Activated T-cell treated with anti-CD3 and anti-CD28 coated beads, Interleukin-2, amount 50 U/mL, for 72 hours (primary cell): ENCODE results near the gene RABEPK. TPM values are rescaled to one million over a fixed set of nuclear protein-coding genes. Genes with fewer than 3 reads are reported as not detected.
"Not testable (repeated sequence)": the region's sequence is repeated elsewhere in the genome, so short reads cannot be mapped to it uniquely, and the experiment has no call there.

ENCODE experiments used
- ATAC-seq, 2 donors: fragments of 150-1000 bp; cut with Tn5 transposase; replicated peaks in 1 of 2; 2 replicates each; pipeline ENCODE4 v1.10.0; 2021; ENCODE audit warnings: moderate library complexity in 2 of 2, mild to moderate bottlenecking in 1 of 2
- DNase-seq, 2 donors: peaks; one replicate each; pipeline ENCODE4 v3.0.0; 2021 to 2022; ENCODE audit warnings: mixed read lengths in 1 of 2
- H3K27ac Mint-ChIP-seq: one replicate; pipeline ENCODE4 v1.8.0; 2022; ENCODE audit warnings: mild to moderate bottlenecking, moderate library complexity, mixed read lengths
- H3K27me3 Mint-ChIP-seq: one replicate; pipeline ENCODE4 v1.8.0; 2022; ENCODE audit warnings: low read depth, mixed read lengths
- H3K36me3 Mint-ChIP-seq, 2 donors: one replicate each; pipeline ENCODE4 v1.8.0; 2022; ENCODE audit warnings: mixed read lengths in 2 of 2, mild to moderate bottlenecking in 1 of 2; ENCODE audit not compliant: insufficient read depth in 2 of 2
- H3K4me1 Mint-ChIP-seq: one replicate; pipeline ENCODE4 v1.8.0; 2022; ENCODE audit warnings: low read depth, mixed read lengths
- H3K4me3 Mint-ChIP-seq, 2 donors: one replicate each; pipeline ENCODE4 v1.8.0; 2022; ENCODE audit warnings: mild to moderate bottlenecking in 2 of 2, mixed read lengths in 2 of 2, moderate library complexity in 2 of 2
- H3K9me3 Mint-ChIP-seq, 2 donors: one replicate each; pipeline ENCODE4 v1.8.0; 2022; ENCODE audit warnings: mixed read lengths in 2 of 2
- total RNA-seq, 2 donors: library from RNA; stranded (reverse); gene quantifications; one replicate each; pipeline ENCODE4 v1.2.3, GENCODE V29; 2022

The RABEPK gene, protein sequence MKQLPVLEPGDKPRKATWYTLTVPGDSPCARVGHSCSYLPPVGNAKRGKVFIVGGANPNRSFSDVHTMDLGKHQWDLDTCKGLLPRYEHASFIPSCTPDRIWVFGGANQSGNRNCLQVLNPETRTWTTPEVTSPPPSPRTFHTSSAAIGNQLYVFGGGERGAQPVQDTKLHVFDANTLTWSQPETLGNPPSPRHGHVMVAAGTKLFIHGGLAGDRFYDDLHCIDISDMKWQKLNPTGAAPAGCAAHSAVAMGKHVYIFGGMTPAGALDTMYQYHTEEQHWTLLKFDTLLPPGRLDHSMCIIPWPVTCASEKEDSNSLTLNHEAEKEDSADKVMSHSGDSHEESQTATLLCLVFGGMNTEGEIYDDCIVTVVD
- total RNA-seq = 10 to 100 TPM; 28.1 to 32.7 TPM

DNA sequence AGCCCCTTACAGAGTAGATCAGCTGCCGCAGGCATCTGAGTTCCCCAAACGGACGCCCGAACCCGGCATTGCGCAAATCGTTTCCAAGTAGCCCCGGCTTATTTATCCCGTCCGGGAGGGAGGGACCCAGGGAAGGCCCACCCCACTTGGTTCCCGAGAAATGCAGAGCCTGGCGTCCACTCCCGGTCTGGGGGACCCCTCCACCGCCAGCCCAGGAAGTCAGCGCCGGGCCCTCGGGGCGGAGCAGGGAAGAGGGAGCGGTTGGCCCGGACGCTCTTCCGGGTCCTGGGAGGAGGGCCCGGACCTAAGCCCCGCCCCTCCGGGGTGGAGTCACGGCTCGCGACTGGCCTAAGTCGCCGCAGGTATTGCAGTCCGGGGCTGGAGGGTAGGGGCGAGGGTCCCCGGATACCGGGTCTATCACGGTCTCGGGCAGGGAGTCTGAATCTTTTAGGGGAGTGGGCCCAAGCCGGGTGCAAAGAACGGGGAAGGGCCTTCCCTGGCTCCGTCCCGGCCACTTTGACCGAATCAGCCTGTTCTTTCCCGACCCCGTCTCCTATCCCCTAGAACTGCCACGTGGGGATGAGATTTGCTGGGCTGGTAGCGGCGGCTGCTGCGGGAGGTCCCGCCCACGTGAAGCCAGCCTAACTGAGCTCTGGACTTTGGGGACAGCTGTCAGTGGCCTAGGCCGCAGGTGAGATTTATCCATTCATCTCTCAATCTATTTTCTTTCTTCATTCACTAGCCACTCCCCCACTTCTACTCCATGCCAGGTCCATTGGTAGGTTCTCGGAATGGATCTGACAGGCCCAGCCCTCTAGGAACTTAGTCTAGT lies at the start of gene RABEPK:
RABEPK (plus strand) TSS at position 327 of the 832 bp plus-strand sequence. CDS start 2,472 bp downstream, outside the sequence.
- peak within 1 kb of the TSS; percentile 94 for H3K4me3 Mint-ChIP-seq
- DNase-seq (peak; percentile 94 to 97), ATAC-seq (peak; percentile 99)
- H3K36me3 Mint-ChIP-seq = peaks cover 3 to 15% of the 10 kb centered on the region in 2 donors
- H3K4me1 Mint-ChIP-seq = peaks cover 46% of the 10 kb centered on the region
- no peaks in the 10 kb centered on the region for H3K9me3 Mint-ChIP-seq
- no peaks in the 10 kb centered on the region for H3K27me3 Mint-ChIP-seq
- H3K27ac Mint-ChIP-seq = peak within 1 kb of the TSS; percentile 92

DNA sequence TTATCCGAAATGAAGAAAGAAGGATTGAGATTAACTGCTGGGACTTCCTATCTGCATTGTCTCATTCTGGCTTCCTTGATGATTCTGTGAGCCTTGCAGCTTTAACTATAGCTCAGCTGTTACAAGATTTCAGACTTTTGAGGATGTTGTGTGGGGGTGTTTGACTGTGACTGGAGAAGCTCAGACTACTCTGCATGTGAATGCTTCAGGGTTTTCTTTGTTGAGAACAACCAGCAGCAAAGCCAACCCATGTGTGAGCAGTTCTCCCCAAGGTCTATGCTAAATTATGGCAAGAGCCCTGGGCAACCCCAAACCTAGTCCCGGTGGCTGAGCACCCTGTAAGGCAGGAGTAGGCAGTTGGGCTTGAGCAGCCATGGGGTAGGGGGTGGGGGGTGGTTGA lies 48.6 kb upstream of the RABEPK start:
- DNase-seq (no peak), ATAC-seq (no peak)
- Mint-ChIP-seq H3K27ac (no peak overlapping the region), H3K9me3 (no peaks in the 10 kb centered on the region), H3K4me3 (no peak overlapping the region), H3K27me3 (no peaks in the 10 kb centered on the region), H3K4me1 (peaks cover 3% of the 10 kb centered on the region), H3K36me3 (peaks cover 0 to 13% of the 10 kb centered on the region in 2 donors)

DNA sequence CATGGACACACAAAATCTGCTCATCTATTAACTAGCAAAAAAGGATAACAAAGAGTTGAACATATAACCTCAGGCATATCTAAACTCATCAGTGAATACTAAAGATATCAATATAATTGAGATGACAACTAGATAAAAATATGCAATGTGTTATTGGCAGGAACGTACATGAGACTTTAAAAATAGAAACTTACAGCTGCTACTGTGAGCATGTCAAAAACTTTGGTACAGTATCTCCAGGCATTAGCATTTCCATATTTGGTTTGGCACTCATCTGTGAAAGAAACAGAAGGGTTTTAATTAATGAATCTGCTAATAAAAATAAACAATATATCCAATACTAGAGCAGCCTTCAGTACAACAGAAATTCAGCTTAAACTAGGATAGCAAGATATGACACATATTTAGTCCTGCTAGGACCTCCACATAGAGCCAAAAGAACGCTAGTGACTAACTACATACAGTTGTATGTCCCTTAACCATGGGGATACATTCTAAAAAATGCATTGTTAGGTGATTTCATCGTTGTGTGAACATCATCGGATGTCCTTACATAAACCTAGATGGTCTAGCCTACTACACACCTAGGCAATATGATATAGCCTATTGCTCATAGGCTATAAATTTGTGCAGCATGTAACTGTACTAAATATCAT lies 46.5 kb upstream of the RABEPK start:
- Mint-ChIP-seq H3K4me3 (no peak overlapping the region), H3K27me3 (no peaks in the 10 kb centered on the region), H3K36me3 (peaks cover 0 to 19% of the 10 kb centered on the region in 2 donors), H3K27ac (no peak overlapping the region), H3K9me3 (no peaks in the 10 kb centered on the region), H3K4me1 (no peaks in the 10 kb centered on the region)
- no peak for ATAC-seq
- DNase-seq = no peak

DNA sequence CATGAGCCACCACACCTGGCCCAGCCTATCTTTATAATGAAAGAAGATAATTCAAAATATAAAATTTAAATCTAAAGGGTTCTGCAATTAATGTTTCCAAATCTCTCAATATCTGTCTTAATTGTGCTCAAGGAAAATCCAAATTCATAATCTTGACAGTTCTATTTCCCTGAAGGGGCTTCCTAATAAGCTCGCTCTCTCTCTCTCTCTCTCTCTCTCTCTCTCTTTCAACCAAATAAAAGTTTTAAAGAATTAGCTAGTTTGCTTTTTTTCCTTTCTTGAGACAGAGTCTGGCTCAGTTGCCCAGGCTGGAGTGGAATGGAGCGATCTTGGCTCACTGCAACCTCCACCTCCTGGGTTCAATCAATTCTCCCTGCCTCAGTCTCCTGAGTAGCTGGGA lies 43.8 kb upstream of the RABEPK start:
- Mint-ChIP-seq H3K9me3 (no peaks in the 10 kb centered on the region), H3K4me3 (no peak overlapping the region), H3K27ac (no peak overlapping the region), H3K36me3 (peaks cover 0 to 16% of the 10 kb centered on the region in 2 donors), H3K27me3 (no peaks in the 10 kb centered on the region), H3K4me1 (peaks cover 7% of the 10 kb centered on the region)
- ATAC-seq (no peak), DNase-seq (no peak)

DNA sequence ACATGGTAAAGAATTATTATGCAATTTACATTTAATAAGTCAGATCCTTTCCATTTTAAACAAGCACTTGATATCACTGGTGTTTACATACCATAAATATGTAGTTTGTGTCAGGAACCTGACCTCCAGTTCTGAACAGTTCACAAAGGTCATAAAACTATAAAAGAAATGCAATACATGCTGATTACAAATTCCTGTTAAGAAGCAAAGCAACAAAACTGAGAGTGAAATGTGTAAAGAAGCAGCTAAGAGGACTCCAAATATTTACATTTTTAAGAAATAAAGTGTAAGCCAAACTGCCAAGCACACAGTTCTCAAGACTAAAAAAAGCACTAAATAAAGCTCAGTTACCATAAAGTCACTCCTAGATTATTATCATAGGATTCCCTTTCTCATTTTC lies 39.6 kb upstream of the RABEPK start:
- no peak overlapping the region for H3K4me3 Mint-ChIP-seq
- peak overlapping the region; percentile 89 for H3K27ac Mint-ChIP-seq
- H3K27me3 Mint-ChIP-seq = no peaks in the 10 kb centered on the region
- no peaks in the 10 kb centered on the region for H3K9me3 Mint-ChIP-seq
- H3K4me1 Mint-ChIP-seq = peaks cover 16% of the 10 kb centered on the region
- ATAC-seq (no peak), DNase-seq (no peak)
- H3K36me3 Mint-ChIP-seq = peaks cover 0 to 11% of the 10 kb centered on the region in 2 donors

DNA sequence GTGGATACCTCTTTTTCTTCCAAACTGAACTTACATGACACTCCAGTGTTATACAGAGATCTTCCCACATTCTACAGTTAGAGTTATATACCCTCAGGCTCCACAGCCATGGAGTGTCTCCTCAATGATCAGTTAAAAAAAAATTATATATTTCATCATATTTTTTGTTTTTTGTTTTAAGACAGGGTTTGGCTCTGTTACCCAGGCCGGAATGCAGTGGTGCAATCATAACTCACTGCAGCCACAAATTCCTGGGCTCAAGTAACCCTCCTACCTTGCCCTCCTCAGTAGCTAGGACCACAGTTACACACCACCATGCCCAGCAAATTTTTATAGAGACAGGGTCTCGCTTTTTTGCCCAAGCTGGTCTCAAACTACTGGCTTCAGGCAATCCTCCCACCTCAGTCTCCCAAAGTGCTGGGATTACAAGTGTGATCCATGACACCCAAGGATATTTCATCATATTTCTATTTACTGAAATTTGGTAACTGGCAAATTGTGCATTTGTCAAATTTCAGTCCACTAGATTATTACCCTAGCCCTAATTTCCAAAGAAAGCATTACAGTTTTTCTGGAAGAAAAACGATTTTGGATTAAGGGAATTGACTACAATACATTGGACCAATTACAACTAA lies 38.9 kb upstream of the RABEPK start:
- Mint-ChIP-seq H3K4me1 (peaks cover 16% of the 10 kb centered on the region), H3K36me3 (peaks cover 0 to 11% of the 10 kb centered on the region in 2 donors), H3K27ac (peak overlapping the region; percentile 89), H3K9me3 (no peaks in the 10 kb centered on the region), H3K4me3 (no peak overlapping the region), H3K27me3 (no peaks in the 10 kb centered on the region)
- ATAC-seq (no peak), DNase-seq (no peak)

DNA sequence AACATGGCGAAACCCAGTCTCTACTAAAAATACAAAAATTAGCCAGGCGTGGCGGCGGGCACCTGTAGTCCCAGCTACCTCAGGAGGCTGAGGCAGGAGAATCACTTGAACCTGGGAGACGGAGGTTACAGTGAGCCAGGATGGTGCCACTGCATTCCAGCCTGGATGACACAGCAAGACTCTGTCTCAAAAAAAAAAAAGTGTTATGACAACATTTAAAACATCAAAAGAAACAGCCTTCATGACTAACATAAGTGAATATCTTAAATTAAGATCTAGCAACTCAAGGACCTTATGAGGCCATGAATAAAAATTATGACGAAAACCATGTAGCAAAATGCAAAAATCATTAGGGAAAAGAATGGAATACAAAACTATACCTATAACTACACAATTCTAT lies 37.5 kb upstream of the RABEPK start:
- not testable (repeated sequence) for H3K9me3 Mint-ChIP-seq, ATAC-seq, DNase-seq, H3K27me3 Mint-ChIP-seq, H3K4me3 Mint-ChIP-seq, H3K27ac Mint-ChIP-seq, H3K36me3 Mint-ChIP-seq
- peaks cover 16% of the 10 kb centered on the region for H3K4me1 Mint-ChIP-seq

DNA sequence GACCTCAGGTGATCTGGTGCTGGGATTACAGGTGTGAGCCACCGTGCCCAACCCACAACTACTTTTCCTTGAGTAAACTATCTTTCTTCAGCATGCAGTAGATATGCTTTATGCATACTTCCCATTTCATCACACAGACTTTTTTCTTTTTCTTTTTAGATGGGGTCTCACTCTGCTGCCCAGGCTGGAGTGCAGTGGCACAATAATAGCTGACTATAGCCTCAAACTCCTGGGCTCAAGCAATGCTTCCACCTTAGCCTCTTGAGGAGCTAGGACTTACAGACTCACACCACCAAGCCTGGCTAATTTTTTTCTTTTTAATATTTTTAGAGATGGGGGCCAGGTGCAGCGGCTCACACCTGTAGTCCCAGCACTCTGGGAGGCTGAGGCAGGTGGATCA lies 33.6 kb upstream of the RABEPK start:
- no peaks in the 10 kb centered on the region for H3K27me3 Mint-ChIP-seq
- H3K9me3 Mint-ChIP-seq = no peaks in the 10 kb centered on the region
- DNase-seq = no peak
- ATAC-seq = no peak
- no peak overlapping the region for H3K27ac Mint-ChIP-seq
- H3K36me3 Mint-ChIP-seq = peaks cover 0 to 16% of the 10 kb centered on the region in 2 donors
- peaks cover 8% of the 10 kb centered on the region for H3K4me1 Mint-ChIP-seq
- no peak overlapping the region for H3K4me3 Mint-ChIP-seq

DNA sequence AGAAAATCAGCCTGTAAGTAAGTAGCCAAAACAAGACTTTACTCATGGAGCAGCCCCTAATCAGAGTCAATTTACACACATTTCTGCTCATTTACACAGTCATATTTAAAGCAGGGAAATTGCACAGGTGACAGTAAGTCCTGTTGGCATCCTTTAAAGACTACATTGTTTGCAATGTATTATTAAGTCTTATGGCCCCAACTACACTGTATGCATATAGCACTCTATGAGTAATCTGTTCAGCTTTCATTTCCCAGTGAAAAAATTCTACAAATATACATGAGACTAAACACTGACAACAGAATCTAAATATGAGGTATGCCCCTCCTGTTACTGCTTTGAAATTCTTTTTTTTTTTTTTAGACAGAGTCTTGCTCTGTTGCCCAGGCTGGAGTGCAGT lies 30.4 kb upstream of the RABEPK start:
- DNase-seq (no peak), ATAC-seq (peak in 1 of 2 donors; percentile 53)
- Mint-ChIP-seq H3K4me3 (no peak overlapping the region), H3K9me3 (no peaks in the 10 kb centered on the region), H3K27ac (no peak overlapping the region), H3K4me1 (peaks cover 23% of the 10 kb centered on the region), H3K36me3 (peaks cover 0 to 14% of the 10 kb centered on the region in 2 donors), H3K27me3 (no peaks in the 10 kb centered on the region)

DNA sequence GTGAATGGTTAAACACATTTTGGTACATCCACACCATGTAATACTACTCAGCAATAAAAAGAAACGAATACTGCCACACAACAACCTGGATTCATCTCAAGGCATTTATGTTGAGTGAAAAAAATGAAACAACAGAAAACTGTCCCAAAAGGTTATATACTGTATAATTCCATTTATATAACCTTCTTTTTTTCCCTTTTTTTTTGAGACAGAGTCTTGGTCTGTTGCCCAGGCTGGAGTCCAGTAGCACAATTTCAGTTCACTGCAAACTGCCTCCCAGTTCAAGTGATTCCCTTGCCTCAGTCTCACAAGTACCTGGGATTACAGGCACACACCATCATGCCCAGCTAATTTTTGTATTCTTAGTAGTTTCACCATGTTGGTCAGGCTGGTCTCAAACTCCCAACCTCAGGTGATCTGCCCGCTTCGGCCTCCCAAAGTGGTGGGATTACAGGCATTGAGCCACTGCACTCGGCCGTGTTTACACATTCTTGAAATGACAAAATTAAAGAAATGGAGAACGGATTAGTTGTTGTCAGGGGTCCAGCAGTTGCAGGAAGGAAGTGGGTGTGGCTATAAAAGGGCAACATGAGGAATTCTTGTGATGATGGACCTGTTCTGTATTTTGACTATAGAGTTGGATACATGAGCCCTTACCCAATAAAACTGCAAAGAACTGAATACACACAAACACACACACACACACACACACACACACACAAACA lies 28.1 kb upstream of the RABEPK start:
- peaks cover 30% of the 10 kb centered on the region for H3K4me1 Mint-ChIP-seq
- ATAC-seq (no peak), DNase-seq (no peak)
- H3K9me3 Mint-ChIP-seq = no peaks in the 10 kb centered on the region
- H3K4me3 Mint-ChIP-seq = no peak overlapping the region
- H3K27me3 Mint-ChIP-seq = no peaks in the 10 kb centered on the region
- peak overlapping the region; percentile 72 for H3K27ac Mint-ChIP-seq
- peaks cover 0 to 17% of the 10 kb centered on the region in 2 donors for H3K36me3 Mint-ChIP-seq

DNA sequence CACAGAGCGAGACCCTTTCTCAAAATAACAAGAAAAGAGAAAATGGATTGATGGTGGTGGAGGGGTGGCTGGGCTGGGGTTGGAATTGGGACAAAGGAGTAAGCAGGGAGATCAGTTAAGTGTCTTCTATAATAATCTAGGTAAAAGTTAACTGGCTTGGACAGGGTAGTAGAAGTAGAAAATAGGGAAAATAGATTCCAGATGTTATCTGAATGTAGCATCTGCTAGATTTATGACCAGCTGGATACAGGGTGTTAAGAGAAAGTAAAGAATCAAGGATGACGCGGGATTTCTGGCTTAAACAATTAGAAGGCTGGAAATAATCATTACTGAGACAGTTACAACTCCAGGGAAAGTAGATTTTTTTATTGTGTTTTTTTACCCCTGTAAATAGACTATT lies 23.7 kb upstream of the RABEPK start:
- Mint-ChIP-seq H3K36me3 (peaks cover 0 to 10% of the 10 kb centered on the region in 2 donors), H3K4me1 (peaks cover 57% of the 10 kb centered on the region), H3K27me3 (no peaks in the 10 kb centered on the region), H3K4me3 (no peak overlapping the region), H3K27ac (peak overlapping the region; percentile 22), H3K9me3 (peaks cover 0 to 2% of the 10 kb centered on the region in 2 donors)
- ATAC-seq = no peak
- DNase-seq = no peak

DNA sequence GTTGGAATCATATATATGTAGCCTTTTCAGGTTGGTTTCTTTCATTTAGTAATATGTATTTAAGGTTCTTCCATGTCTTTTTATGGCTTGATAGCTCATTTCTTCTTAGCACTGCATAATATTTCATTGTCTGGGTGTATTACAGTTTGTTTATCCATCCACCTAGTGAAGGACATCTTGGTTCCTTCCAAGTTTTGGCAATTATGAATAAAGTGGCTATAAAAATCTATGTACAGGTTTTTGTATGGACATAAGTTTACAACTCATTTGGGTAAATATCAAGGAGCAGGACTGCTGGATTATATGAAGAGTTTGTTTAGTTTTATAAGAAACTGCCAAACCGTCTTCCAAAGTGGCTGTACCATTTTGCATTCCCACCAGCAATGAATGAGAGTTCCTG lies 22.5 kb upstream of the RABEPK start:
- H3K4me3 Mint-ChIP-seq = no peak overlapping the region
- ATAC-seq = no peak
- no peak for DNase-seq
- H3K9me3 Mint-ChIP-seq = peaks cover 3 to 4% of the 10 kb centered on the region in 2 donors
- no peak overlapping the region for H3K27ac Mint-ChIP-seq
- H3K27me3 Mint-ChIP-seq = no peaks in the 10 kb centered on the region
- peaks cover 57% of the 10 kb centered on the region for H3K4me1 Mint-ChIP-seq
- H3K36me3 Mint-ChIP-seq = peaks cover under 1 to 17% of the 10 kb centered on the region in 2 donors
